Measurements from ENCODE around the gene CYP24A1.
A peak's percentile ranks its signal among the peaks of the same experiment; 100 is the strongest.

Gene CYP24A1

GRCh38 chr20:54194724-54195438, 21.1 kb upstream of the CYP24A1 start:
- Mint-ChIP-seq H3K9me3 (no peaks in the 10 kb centered on the region), H3K36me3 (no peaks in the 10 kb centered on the region), H3K27me3 (no peaks in the 10 kb centered on the region), H3K27ac (no peak overlapping the region), H3K4me1 (peaks cover 20% of the 10 kb centered on the region), H3K4me3 (no peak overlapping the region)
- peak; percentile 65 for ATAC-seq

GRCh38 chr20:54193817-54194216, 20.0 kb upstream of the CYP24A1 start:
- no peaks in the 10 kb centered on the region for H3K27me3 Mint-ChIP-seq
- H3K27ac Mint-ChIP-seq: no peak overlapping the region
- no peak overlapping the region for H3K4me3 Mint-ChIP-seq
- no peaks in the 10 kb centered on the region for H3K9me3 Mint-ChIP-seq
- no peak for ATAC-seq
- H3K36me3 Mint-ChIP-seq: no peaks in the 10 kb centered on the region
- peaks cover 14% of the 10 kb centered on the region for H3K4me1 Mint-ChIP-seq

GRCh38 chr20:54190217-54190616, 16.4 kb upstream of the CYP24A1 start:
- ATAC-seq: no peak
- H3K27me3 Mint-ChIP-seq: peaks cover 4% of the 10 kb centered on the region
- no peak overlapping the region for H3K4me3 Mint-ChIP-seq
- no peaks in the 10 kb centered on the region for H3K36me3 Mint-ChIP-seq
- H3K27ac Mint-ChIP-seq: no peak overlapping the region
- no peaks in the 10 kb centered on the region for H3K9me3 Mint-ChIP-seq
- H3K4me1 Mint-ChIP-seq: peaks cover 2% of the 10 kb centered on the region

- H3K4me1 Mint-ChIP-seq: no peaks in the 10 kb centered on the region
- no peaks in the 10 kb centered on the region for H3K36me3 Mint-ChIP-seq
- no peak overlapping the region for H3K4me3 Mint-ChIP-seq
- no peak for ATAC-seq
- H3K9me3 Mint-ChIP-seq: no peaks in the 10 kb centered on the region
- H3K27ac Mint-ChIP-seq: no peak overlapping the region
- H3K27me3 Mint-ChIP-seq: peaks cover 10% of the 10 kb centered on the region
These were observed 15.8 kb upstream of the CYP24A1 start for GRCh38 chr20:54189630-54190029.

GRCh38 chr20:54188132-54188849, 14.5 kb upstream of the CYP24A1 start:
- Mint-ChIP-seq H3K4me3 (no peak overlapping the region), H3K4me1 (no peaks in the 10 kb centered on the region), H3K36me3 (no peaks in the 10 kb centered on the region), H3K9me3 (no peaks in the 10 kb centered on the region), H3K27me3 (peaks cover 19% of the 10 kb centered on the region), H3K27ac (no peak overlapping the region)
- ATAC-seq: no peak

GRCh38 chr20:54184904-54185626, 11.3 kb upstream of the CYP24A1 start:
- Mint-ChIP-seq H3K27ac (no peak overlapping the region), H3K4me3 (no peak overlapping the region), H3K9me3 (no peaks in the 10 kb centered on the region), H3K36me3 (no peaks in the 10 kb centered on the region), H3K27me3 (peaks cover 25% of the 10 kb centered on the region), H3K4me1 (no peaks in the 10 kb centered on the region)
- ATAC-seq: no peak

- no peak for ATAC-seq
- H3K27ac Mint-ChIP-seq: no peak overlapping the region
- H3K4me1 Mint-ChIP-seq: no peaks in the 10 kb centered on the region
- no peak overlapping the region for H3K4me3 Mint-ChIP-seq
- H3K9me3 Mint-ChIP-seq: no peaks in the 10 kb centered on the region
- H3K36me3 Mint-ChIP-seq: no peaks in the 10 kb centered on the region
- H3K27me3 Mint-ChIP-seq: peaks cover 25% of the 10 kb centered on the region
These were observed 10.3 kb upstream of the CYP24A1 start for GRCh38 chr20:54184071-54184470.

GRCh38 chr20:54180931-54181330, 7.1 kb upstream of the CYP24A1 start:
- peaks cover 27% of the 10 kb centered on the region for H3K27me3 Mint-ChIP-seq
- no peaks in the 10 kb centered on the region for H3K36me3 Mint-ChIP-seq
- no peak overlapping the region for H3K27ac Mint-ChIP-seq
- H3K4me1 Mint-ChIP-seq: no peaks in the 10 kb centered on the region
- H3K4me3 Mint-ChIP-seq: no peak overlapping the region
- ATAC-seq: no peak
- H3K9me3 Mint-ChIP-seq: no peaks in the 10 kb centered on the region

- H3K27me3 Mint-ChIP-seq: peaks cover 29% of the 10 kb centered on the region
- ATAC-seq: no peak
- no peak overlapping the region for H3K27ac Mint-ChIP-seq
- no peak overlapping the region for H3K4me3 Mint-ChIP-seq
- H3K9me3 Mint-ChIP-seq: no peaks in the 10 kb centered on the region
- no peaks in the 10 kb centered on the region for H3K4me1 Mint-ChIP-seq
- H3K36me3 Mint-ChIP-seq: no peaks in the 10 kb centered on the region
These were observed 6.2 kb upstream of the CYP24A1 start for GRCh38 chr20:54179946-54180345.

GRCh38 chr20:54178256-54178655, 4.5 kb upstream of the CYP24A1 start:
- ATAC-seq: no peak
- peaks cover 33% of the 10 kb centered on the region for H3K27me3 Mint-ChIP-seq
- no peaks in the 10 kb centered on the region for H3K36me3 Mint-ChIP-seq
- H3K4me3 Mint-ChIP-seq: no peak overlapping the region
- no peaks in the 10 kb centered on the region for H3K9me3 Mint-ChIP-seq
- H3K27ac Mint-ChIP-seq: no peak overlapping the region
- H3K4me1 Mint-ChIP-seq: peaks cover 13% of the 10 kb centered on the region

- no peak for ATAC-seq
These were observed 3.6 kb upstream of the CYP24A1 start for GRCh38 chr20:54177378-54177777.

GRCh38 chr20:54176610-54177009, 2.8 kb upstream of the CYP24A1 start:
- Mint-ChIP-seq H3K27me3 (peaks cover 44% of the 10 kb centered on the region), H3K4me1 (peaks cover 20% of the 10 kb centered on the region), H3K9me3 (no peaks in the 10 kb centered on the region), H3K27ac (no peak overlapping the region), H3K36me3 (no peaks in the 10 kb centered on the region), H3K4me3 (no peak overlapping the region)
- ATAC-seq: no peak

More at GRCh38 chr20:54177378-54177777, 3.6 kb upstream of the CYP24A1 start:
- H3K4me1 Mint-ChIP-seq: peaks cover 20% of the 10 kb centered on the region
- no peaks in the 10 kb centered on the region for H3K36me3 Mint-ChIP-seq
- peaks cover 36% of the 10 kb centered on the region for H3K27me3 Mint-ChIP-seq
- H3K4me3 Mint-ChIP-seq: no peak overlapping the region
- no peak overlapping the region for H3K27ac Mint-ChIP-seq
- H3K9me3 Mint-ChIP-seq: no peaks in the 10 kb centered on the region

GRCh38 chr20:54174457-54175175, 830 bp upstream of the CYP24A1 start:
- Mint-ChIP-seq H3K36me3 (no peaks in the 10 kb centered on the region), H3K27me3 (peaks cover 57% of the 10 kb centered on the region), H3K4me3 (peak overlapping the region; percentile 43), H3K4me1 (peaks cover 20% of the 10 kb centered on the region), H3K9me3 (no peaks in the 10 kb centered on the region), H3K27ac (no peak overlapping the region)
- no peak for ATAC-seq

GRCh38 chr20:54172856-54173652, 732 bp downstream of the CYP24A1 start:
- peak overlapping the region; percentile 57 for H3K4me3 Mint-ChIP-seq
- peaks cover 73% of the 10 kb centered on the region for H3K27me3 Mint-ChIP-seq
- no peak for ATAC-seq
- peaks cover 20% of the 10 kb centered on the region for H3K4me1 Mint-ChIP-seq
- no peaks in the 10 kb centered on the region for H3K9me3 Mint-ChIP-seq
- H3K36me3 Mint-ChIP-seq: no peaks in the 10 kb centered on the region
- no peak overlapping the region for H3K27ac Mint-ChIP-seq
